GM10266 (cell line): Measurements from ENCODE around the gene SPRY1.

Experiments used
- DNase-seq: peaks from one replicate; pipeline ENCODE4 v3.0.0; 2012; ENCODE audit errors: extremely low spot score
- CTCF ChIP-seq: IDR thresholded peaks from 2 replicates; pipeline ENCODE4 v1.5.1; 2012; ENCODE audit warnings: mild to moderate bottlenecking, low read depth; ENCODE audit not compliant: control insufficient read depth, insufficient read depth; ENCODE audit errors: missing control alignments

SPRY1 gene

GRCh38 chr4:123396307-123397143 lies at the start of gene SPRY1:
TSS of gene SPRY1 (plus strand) at chr4:123396795. CDS start at chr4:123401592, 4,797 bp downstream.
- TF ChIP-seq CTCF = no peak
- peak; percentile 51 for DNase-seq

- no peak for DNase-seq
- TF ChIP-seq CTCF = no peak
Observed at GRCh38 chr4:123346951-123347350, 49.6 kb upstream of the SPRY1 start.

- TF ChIP-seq CTCF = no peak
- DNase-seq = no peak
Observed at GRCh38 chr4:123348946-123349345, 47.6 kb upstream of the SPRY1 start.

- no peak for DNase-seq
- TF ChIP-seq CTCF = no peak
Observed at GRCh38 chr4:123349421-123350190, 47.0 kb upstream of the SPRY1 start.

- no peak for DNase-seq
- no peak for TF ChIP-seq CTCF
Observed at GRCh38 chr4:123350191-123350544, 46.4 kb upstream of the SPRY1 start.

GRCh38 chr4:123350726-123351125 lies 45.9 kb upstream of the SPRY1 start:
- no peak for TF ChIP-seq CTCF
- DNase-seq = no peak

GRCh38 chr4:123351713-123352112 lies 44.9 kb upstream of the SPRY1 start:
- no peak for DNase-seq
- TF ChIP-seq CTCF = no peak
